Measurements from ENCODE around the gene MINK1.
"Not testable (repeated sequence)": the region's sequence is repeated elsewhere in the genome, so short reads cannot be mapped to it uniquely, and the experiment has no call there.

The MINK1 gene

DNA sequence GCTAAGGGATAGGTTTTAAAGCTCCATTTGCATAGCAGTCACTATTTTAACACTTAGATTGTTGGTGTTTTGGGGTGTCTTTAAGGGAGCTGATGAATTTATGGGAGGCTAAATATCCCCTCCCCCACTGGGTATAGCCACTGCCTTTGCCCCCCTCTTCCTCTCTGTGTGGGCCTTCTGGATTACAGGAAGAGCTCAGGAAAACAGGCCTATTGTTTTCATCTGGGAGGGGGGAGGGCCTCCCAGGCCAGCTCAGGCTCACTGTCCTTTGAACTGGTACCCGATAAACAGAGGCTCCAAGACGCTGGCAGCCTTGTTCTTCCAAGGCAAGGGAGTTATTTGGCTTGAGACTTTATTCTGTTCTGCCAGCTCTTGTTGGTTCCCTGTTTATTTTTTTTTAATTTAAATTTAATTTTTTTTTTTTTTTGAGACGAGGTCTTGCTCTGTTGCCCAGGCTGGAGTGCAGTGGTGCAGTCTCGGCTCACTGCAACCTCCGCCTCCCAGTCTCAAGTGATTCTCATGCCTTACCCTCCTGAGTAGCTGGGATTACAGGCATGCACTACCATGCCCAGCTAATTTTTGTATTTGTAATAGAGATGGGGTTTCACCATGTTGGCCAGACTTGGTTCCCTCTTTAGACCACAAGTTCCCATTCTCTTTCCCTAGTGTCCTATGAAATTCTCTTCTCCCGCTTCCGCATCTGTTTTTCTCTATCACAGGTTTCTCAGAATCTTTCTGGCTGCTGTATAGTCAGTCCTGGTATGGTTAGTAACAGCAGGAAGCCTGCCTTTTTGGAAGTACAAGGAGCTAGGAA, 25.1 kb downstream of the MINK1 start:
- WGBS (ENCODE audit: insufficient coverage, insufficient read length), result no CpG with 5 or more reads among the region's 7 CpGs
- no peak for DNase-seq (ENCODE audit: low read depth, low spot score)
- Histone ChIP-seq H3K27ac (ENCODE audit: low read length) (no peak overlapping the region), H3K27me3 (ENCODE audit: control insufficient read depth, insufficient read depth, low read length) (no peaks in the 10 kb centered on the region), H3K9me3 (ENCODE audit: control insufficient read depth, insufficient read depth, low read length) (no peaks in the 10 kb centered on the region), H3K4me1 (ENCODE audit: control insufficient read depth, insufficient read depth, low read length) (peaks cover 15% of the 10 kb centered on the region), H3K36me3 (ENCODE audit: control insufficient read depth, insufficient read depth, low read length) (no peaks in the 10 kb centered on the region), H3K4me3 (ENCODE audit: low read length) (no peak overlapping the region)

GRCh38 chr17:4858882-4859260, 25.7 kb downstream of the MINK1 start:
- WGBS (ENCODE audit: insufficient coverage, insufficient read length), result no CpG with 5 or more reads among the region's 5 CpGs

GRCh38 chr17:4859816-4860625, 26.9 kb downstream of the MINK1 start:
- no peaks in the 10 kb centered on the region for H3K27me3 ChIP-seq (ENCODE audit: control insufficient read depth, insufficient read depth, low read length)
- H3K4me1 ChIP-seq (ENCODE audit: control insufficient read depth, insufficient read depth, low read length), result peaks cover 12% of the 10 kb centered on the region
- H3K27ac ChIP-seq (ENCODE audit: low read length), result no peak overlapping the region
- no peaks in the 10 kb centered on the region for H3K36me3 ChIP-seq (ENCODE audit: control insufficient read depth, insufficient read depth, low read length)
- no CpG with 5 or more reads among the region's 32 CpGs for WGBS (ENCODE audit: insufficient coverage, insufficient read length)
- no peak for DNase-seq (ENCODE audit: low read depth, low spot score)
- no peaks in the 10 kb centered on the region for H3K9me3 ChIP-seq (ENCODE audit: control insufficient read depth, insufficient read depth, low read length)
- H3K4me3 ChIP-seq (ENCODE audit: low read length), result no peak overlapping the region

More at GRCh38 chr17:4858882-4859260, 25.7 kb downstream of the MINK1 start:
- Histone ChIP-seq H3K9me3 (ENCODE audit: control insufficient read depth, insufficient read depth, low read length) (no peaks in the 10 kb centered on the region), H3K27me3 (ENCODE audit: control insufficient read depth, insufficient read depth, low read length) (no peaks in the 10 kb centered on the region), H3K27ac (ENCODE audit: low read length) (no peak overlapping the region), H3K4me3 (ENCODE audit: low read length) (no peak overlapping the region), H3K36me3 (ENCODE audit: control insufficient read depth, insufficient read depth, low read length) (no peaks in the 10 kb centered on the region), H3K4me1 (ENCODE audit: control insufficient read depth, insufficient read depth, low read length) (peaks cover 12% of the 10 kb centered on the region)
- no peak for DNase-seq (ENCODE audit: low read depth, low spot score)

GRCh38 chr17:4860651-4861050, 27.5 kb downstream of the MINK1 start:
- no peak overlapping the region for H3K4me3 ChIP-seq (ENCODE audit: low read length)

DNA sequence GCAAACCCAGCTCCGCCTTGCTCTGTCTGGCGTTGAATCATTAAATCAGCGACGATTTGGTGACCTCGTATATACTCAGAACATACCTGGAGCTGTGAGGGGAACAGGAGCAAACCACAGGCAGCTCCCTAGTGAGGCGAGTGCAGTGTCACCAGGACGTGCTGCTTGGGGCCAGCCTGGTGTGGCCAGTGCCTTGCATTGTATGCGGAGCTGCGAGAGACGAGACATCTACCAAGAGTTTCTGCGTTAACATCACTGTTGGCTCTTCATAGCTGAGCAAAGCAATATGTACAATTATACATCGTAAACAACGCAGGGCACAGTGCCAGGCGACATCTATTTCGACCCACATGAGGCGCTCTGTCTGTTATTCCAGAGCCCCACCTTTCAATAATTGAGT, 27.9 kb downstream of the MINK1 start:
- H3K27ac ChIP-seq (ENCODE audit: low read length), result no peak overlapping the region
- peaks cover 12% of the 10 kb centered on the region for H3K4me1 ChIP-seq (ENCODE audit: control insufficient read depth, insufficient read depth, low read length)
- no peaks in the 10 kb centered on the region for H3K27me3 ChIP-seq (ENCODE audit: control insufficient read depth, insufficient read depth, low read length)
- no peaks in the 10 kb centered on the region for H3K9me3 ChIP-seq (ENCODE audit: control insufficient read depth, insufficient read depth, low read length)
- no CpG with 5 or more reads among the region's 16 CpGs for WGBS (ENCODE audit: insufficient coverage, insufficient read length)
- no peaks in the 10 kb centered on the region for H3K36me3 ChIP-seq (ENCODE audit: control insufficient read depth, insufficient read depth, low read length)
- H3K4me3 ChIP-seq (ENCODE audit: low read length), result no peak overlapping the region
- no peak for DNase-seq (ENCODE audit: low read depth, low spot score)

More at GRCh38 chr17:4860651-4861050, 27.5 kb downstream of the MINK1 start:
- H3K36me3 ChIP-seq (ENCODE audit: control insufficient read depth, insufficient read depth, low read length), result no peaks in the 10 kb centered on the region
- H3K9me3 ChIP-seq (ENCODE audit: control insufficient read depth, insufficient read depth, low read length), result no peaks in the 10 kb centered on the region
- H3K4me1 ChIP-seq (ENCODE audit: control insufficient read depth, insufficient read depth, low read length), result peaks cover 12% of the 10 kb centered on the region
- no CpG with 5 or more reads among the region's 9 CpGs for WGBS (ENCODE audit: insufficient coverage, insufficient read length)
- no peaks in the 10 kb centered on the region for H3K27me3 ChIP-seq (ENCODE audit: control insufficient read depth, insufficient read depth, low read length)
- no peak for DNase-seq (ENCODE audit: low read depth, low spot score)
- H3K27ac ChIP-seq (ENCODE audit: low read length), result no peak overlapping the region

DNA sequence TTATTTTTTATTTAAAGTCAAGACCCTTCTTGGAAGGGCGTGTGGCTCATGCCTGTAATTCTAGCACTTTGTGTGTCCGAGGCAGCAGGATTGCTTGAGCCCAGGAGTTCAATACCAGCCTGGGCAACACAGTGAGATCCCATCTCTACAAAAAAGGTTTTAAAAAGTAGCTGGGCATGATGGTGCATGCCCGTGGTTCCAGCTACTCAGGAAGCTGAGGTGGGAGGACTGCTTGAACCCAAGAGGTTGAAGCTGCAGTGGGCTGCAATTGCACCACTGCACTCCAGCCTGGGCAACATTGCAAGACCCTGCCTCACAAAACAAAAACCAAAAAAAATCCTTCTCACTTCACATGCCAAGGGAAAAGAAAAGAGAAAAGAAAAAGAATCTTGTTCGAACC, 29.6 kb downstream of the MINK1 start:
- no CpG with 5 or more reads among the region's 4 CpGs for WGBS (ENCODE audit: insufficient coverage, insufficient read length)
- Histone ChIP-seq H3K9me3 (ENCODE audit: control insufficient read depth, insufficient read depth, low read length) (no peaks in the 10 kb centered on the region), H3K4me1 (ENCODE audit: control insufficient read depth, insufficient read depth, low read length) (peaks cover 10% of the 10 kb centered on the region), H3K4me3 (ENCODE audit: low read length) (no peak overlapping the region), H3K27ac (ENCODE audit: low read length) (no peak overlapping the region), H3K27me3 (ENCODE audit: control insufficient read depth, insufficient read depth, low read length) (no peaks in the 10 kb centered on the region), H3K36me3 (ENCODE audit: control insufficient read depth, insufficient read depth, low read length) (no peaks in the 10 kb centered on the region)
- DNase-seq (ENCODE audit: low read depth, low spot score), result no peak

GRCh38 chr17:4863321-4863720, 30.2 kb downstream of the MINK1 start:
- WGBS (ENCODE audit: insufficient coverage, insufficient read length), result no CpG with 5 or more reads among the region's 1 CpG
- no peak overlapping the region for H3K4me3 ChIP-seq (ENCODE audit: low read length)
- H3K27ac ChIP-seq (ENCODE audit: low read length), result no peak overlapping the region
- no peak for DNase-seq (ENCODE audit: low read depth, low spot score)
- H3K9me3 ChIP-seq (ENCODE audit: control insufficient read depth, insufficient read depth, low read length), result no peaks in the 10 kb centered on the region
- no peaks in the 10 kb centered on the region for H3K36me3 ChIP-seq (ENCODE audit: control insufficient read depth, insufficient read depth, low read length)
- peaks cover 8% of the 10 kb centered on the region for H3K4me1 ChIP-seq (ENCODE audit: control insufficient read depth, insufficient read depth, low read length)
- H3K27me3 ChIP-seq (ENCODE audit: control insufficient read depth, insufficient read depth, low read length), result no peaks in the 10 kb centered on the region

DNA sequence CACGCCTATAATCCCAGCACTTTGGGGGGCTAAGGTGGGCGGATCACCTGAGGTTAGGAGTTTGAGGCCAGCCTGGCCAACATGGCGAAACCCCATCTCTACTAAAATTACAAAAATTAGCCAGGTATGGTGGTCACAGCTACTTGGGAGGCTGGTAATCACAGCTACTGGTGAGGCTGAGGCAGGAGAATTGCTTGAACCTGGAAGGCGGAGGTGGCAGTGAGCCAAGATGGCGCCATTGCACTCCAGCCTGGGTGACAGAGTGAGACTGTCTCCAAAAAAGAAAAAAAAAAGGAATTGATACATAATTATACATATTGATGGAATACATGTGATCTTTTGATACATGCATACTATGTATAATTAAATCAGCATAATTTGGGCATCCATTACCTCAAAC, 34.4 kb downstream of the MINK1 start:
- WGBS (ENCODE audit: insufficient coverage, insufficient read length), result no CpG with 5 or more reads among the region's 5 CpGs
- not testable (repeated sequence) for H3K27me3 ChIP-seq (ENCODE audit: control insufficient read depth, insufficient read depth, low read length); H3K9me3 ChIP-seq (ENCODE audit: control insufficient read depth, insufficient read depth, low read length); DNase-seq (ENCODE audit: low read depth, low spot score); H3K36me3 ChIP-seq (ENCODE audit: control insufficient read depth, insufficient read depth, low read length); H3K4me1 ChIP-seq (ENCODE audit: control insufficient read depth, insufficient read depth, low read length); H3K27ac ChIP-seq (ENCODE audit: low read length); H3K4me3 ChIP-seq (ENCODE audit: low read length)

DNA sequence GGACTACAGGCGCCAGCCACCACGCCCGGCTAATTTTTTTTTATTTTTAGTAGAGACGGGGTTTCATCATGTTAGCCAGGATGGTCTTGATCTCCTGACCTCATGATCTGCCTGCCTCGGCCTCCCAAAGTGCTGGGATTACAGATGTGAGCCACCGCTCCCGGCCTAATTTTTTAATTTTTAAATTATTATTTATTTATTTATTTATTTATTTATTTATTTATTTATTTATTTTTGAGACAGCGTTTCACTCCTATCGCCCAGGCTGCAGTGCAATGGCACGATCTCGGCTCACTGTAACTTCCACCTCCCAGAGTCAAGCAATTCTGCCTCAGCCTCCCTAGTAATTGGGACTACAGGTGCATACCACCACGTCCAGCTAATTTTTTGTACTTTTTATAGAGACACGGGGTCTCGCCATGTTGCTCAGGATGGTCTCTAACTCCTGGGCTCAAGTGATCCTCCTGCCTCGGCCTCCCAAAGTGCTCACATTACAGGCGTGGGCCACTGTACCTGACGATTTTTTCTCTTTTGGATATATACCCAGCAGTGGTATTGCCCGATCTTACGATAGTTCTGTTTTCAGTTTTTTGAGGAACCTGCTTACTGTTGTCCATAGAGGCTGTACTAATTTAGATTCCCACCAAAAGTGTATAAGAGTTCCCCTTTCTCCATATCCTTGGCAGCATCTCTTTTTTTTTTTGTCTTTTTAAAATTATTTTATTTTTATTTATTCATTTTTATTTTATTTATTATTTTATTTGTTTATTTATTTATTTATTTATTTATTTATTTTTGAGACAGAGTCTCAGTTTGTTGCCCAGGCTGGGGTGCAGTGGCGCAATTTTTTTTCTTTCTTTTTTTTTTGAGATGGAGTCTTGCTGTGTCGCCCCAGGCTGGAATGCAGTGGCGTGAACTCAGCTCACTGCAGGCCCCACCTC, 36.2 kb downstream of the MINK1 start:
- not testable (repeated sequence) for DNase-seq (ENCODE audit: low read depth, low spot score); H3K4me1 ChIP-seq (ENCODE audit: control insufficient read depth, insufficient read depth, low read length); H3K27ac ChIP-seq (ENCODE audit: low read length); H3K27me3 ChIP-seq (ENCODE audit: control insufficient read depth, insufficient read depth, low read length); H3K36me3 ChIP-seq (ENCODE audit: control insufficient read depth, insufficient read depth, low read length); H3K4me3 ChIP-seq (ENCODE audit: low read length); H3K9me3 ChIP-seq (ENCODE audit: control insufficient read depth, insufficient read depth, low read length)
- no CpG with 5 or more reads among the region's 22 CpGs for WGBS (ENCODE audit: insufficient coverage, insufficient read length)

DNA sequence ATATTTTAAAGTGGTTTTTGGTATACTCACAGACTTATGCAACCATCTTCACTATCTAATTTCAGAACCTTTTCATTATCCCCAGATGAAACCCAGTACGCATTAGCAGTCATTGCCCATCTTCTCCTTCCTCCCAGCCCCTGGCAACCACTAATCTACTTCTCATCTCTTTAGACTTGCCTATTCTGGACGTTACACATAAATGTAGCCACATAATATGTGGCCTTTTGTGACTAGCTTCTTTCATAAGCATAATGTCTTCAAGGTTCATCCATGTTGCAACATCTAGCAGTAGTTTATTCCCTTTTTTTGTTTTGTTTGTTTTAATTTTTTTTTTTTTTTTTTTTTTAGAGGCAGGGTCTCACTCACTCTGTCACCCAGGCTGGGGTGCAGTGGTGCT, 37.7 kb downstream of the MINK1 start:
- Histone ChIP-seq H3K36me3 (ENCODE audit: control insufficient read depth, insufficient read depth, low read length) (no peaks in the 10 kb centered on the region), H3K27ac (ENCODE audit: low read length) (no peak overlapping the region), H3K4me1 (ENCODE audit: control insufficient read depth, insufficient read depth, low read length) (no peaks in the 10 kb centered on the region), H3K4me3 (ENCODE audit: low read length) (no peak overlapping the region), H3K27me3 (ENCODE audit: control insufficient read depth, insufficient read depth, low read length) (no peaks in the 10 kb centered on the region), H3K9me3 (ENCODE audit: control insufficient read depth, insufficient read depth, low read length) (no peaks in the 10 kb centered on the region)
- WGBS (ENCODE audit: insufficient coverage, insufficient read length), result no CpG with 5 or more reads among the region's 2 CpGs
- DNase-seq (ENCODE audit: low read depth, low spot score), result no peak

Measured in iPS DF 6.9 (cell line).